ENCODE measurements around the gene SPATA31C1. TPM values are rescaled to one million over a fixed set of nuclear protein-coding genes. Genes with fewer than 3 reads are reported as not detected.

The SPATA31C1 gene
- polyA plus RNA-seq, 1 experiment: not detected

DNA sequence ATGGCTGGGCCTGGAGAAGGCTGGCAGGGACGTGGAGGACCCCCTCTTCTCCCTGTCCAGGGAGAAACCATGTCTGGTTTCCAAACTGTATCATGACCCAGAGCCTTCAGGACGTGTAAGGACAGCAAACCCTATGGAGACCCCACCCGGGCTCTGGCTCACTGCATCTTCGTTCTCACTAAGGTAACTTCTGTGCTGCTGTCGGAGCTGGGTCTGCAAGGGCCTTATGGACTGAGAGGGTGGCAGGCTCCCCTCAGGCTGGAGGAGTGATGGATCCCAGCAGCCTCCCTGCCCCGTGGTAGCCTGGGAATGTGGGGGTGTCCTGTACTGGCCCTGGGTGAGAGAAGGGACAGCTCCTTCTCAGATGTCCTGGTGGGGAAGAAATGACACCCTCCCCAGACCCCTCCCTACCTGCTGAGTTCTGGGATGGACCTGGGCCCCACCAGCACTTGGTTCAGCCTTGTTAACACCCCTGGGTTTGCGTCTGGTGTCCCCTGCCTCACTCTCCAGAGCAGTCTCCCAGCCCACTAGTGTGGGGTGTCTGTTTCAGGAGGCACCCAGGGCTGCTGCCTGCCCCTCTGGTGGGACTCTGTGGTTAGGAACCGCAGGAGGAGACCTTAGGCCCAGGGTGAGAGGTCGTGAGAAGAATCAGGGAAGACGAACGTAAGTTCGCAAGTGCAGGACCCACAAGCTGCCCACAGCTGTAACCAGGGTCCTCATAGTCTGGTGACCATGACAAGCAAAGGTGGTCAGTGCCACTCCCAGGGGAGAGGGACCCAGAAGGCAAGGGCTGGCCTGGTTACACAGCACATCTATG is 28.5 kb upstream of the SPATA31C1 start:
- no peaks in the 10 kb centered on the region; the same call in 1 of the 2 replicates for H3K9me3 ChIP-seq (ENCODE audit: control insufficient read depth, insufficient read depth, low read length)
- H3K27me3 ChIP-seq (ENCODE audit: control insufficient read depth, insufficient read depth, low read length): peaks cover 3% of the 10 kb centered on the region
- TF ChIP-seq, protein P1, sequence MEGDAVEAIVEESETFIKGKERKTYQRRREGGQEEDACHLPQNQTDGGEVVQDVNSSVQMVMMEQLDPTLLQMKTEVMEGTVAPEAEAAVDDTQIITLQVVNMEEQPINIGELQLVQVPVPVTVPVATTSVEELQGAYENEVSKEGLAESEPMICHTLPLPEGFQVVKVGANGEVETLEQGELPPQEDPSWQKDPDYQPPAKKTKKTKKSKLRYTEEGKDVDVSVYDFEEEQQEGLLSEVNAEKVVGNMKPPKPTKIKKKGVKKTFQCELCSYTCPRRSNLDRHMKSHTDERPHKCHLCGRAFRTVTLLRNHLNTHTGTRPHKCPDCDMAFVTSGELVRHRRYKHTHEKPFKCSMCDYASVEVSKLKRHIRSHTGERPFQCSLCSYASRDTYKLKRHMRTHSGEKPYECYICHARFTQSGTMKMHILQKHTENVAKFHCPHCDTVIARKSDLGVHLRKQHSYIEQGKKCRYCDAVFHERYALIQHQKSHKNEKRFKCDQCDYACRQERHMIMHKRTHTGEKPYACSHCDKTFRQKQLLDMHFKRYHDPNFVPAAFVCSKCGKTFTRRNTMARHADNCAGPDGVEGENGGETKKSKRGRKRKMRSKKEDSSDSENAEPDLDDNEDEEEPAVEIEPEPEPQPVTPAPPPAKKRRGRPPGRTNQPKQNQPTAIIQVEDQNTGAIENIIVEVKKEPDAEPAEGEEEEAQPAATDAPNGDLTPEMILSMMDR (IDR thresholded peaks at IDR 0.05; ENCODE audit: low read depth, low read length): no peak
- ChIA-PET CTCF (no interaction called here), POLR2A (no interaction called here)
- H3K4me3 ChIP-seq (ENCODE audit: low read depth, low read length): no peak overlapping the region
- DNase-seq (ENCODE audit: low read depth, low spot score): no peak
- H3K27ac ChIP-seq (ENCODE audit: low read depth, low read length): no peak overlapping the region

DNA sequence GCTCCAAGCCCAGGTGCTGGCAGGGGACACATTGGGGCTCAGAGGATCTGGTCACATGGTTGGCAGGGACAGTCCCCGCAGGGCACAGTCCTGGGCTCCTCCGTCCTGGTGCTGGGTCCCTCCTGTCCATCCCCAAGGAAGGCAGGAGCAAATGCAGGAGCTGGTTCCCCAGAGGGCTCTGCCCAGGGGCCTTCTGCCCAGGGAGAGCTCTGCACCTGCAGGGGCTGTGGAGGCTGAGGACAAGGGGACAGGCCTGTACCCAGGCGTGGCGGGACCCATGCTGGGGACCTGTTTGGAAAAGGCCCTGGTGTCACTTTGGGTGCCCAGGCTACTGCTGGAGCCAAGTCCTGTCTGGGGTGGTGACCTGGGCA is 27.9 kb upstream of the SPATA31C1 start:
- CTCF ChIA-PET: no interaction called here
- H3K27me3 ChIP-seq (ENCODE audit: control insufficient read depth, insufficient read depth, low read length): peaks cover 3% of the 10 kb centered on the region
- TF ChIP-seq, protein P1 (IDR thresholded peaks at IDR 0.05; ENCODE audit: low read depth, low read length): no peak

DNA sequence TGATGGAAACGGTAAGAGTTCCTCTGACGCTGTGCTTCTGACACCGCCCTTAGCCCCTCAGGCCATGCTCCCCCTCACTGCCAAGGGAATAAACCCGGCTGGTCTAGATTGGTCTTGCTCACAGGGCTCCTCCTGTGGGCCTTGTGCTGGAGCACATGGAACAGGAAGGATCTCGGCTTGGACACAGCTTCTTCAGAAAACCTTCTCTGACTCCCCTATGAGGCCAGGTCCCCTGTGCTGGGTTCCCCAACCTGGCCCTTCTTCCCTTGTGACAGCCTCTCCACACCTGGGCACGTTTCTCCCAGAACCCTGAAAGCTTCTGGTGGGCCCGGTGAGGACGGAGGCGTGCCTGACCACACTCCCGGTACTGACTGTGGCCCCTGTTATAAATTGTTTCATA is 26.9 kb upstream of the SPATA31C1 start:
- no peak for DNase-seq (ENCODE audit: low read depth, low spot score)
- Histone ChIP-seq H3K27me3 (ENCODE audit: control insufficient read depth, insufficient read depth, low read length) (peaks cover 3% of the 10 kb centered on the region), H3K4me3 (ENCODE audit: low read depth, low read length) (no peak overlapping the region), H3K27ac (ENCODE audit: low read depth, low read length) (no peak overlapping the region), H3K9me3 (ENCODE audit: control insufficient read depth, insufficient read depth, low read length) (no peaks in the 10 kb centered on the region; the same call in 1 of the 2 replicates)
- CTCF ChIA-PET: no interaction called here
- TF ChIP-seq, protein P1 (IDR thresholded peaks at IDR 0.05; ENCODE audit: low read depth, low read length): no peak
- POLR2A ChIA-PET: no interaction called here

More for the DNA sequence above, 27.9 kb upstream of the SPATA31C1 start:
- no peak for DNase-seq (ENCODE audit: low read depth, low spot score)
- POLR2A ChIA-PET: no interaction called here
- Histone ChIP-seq H3K9me3 (ENCODE audit: control insufficient read depth, insufficient read depth, low read length) (no peaks in the 10 kb centered on the region; the same call in 1 of the 2 replicates), H3K4me3 (ENCODE audit: low read depth, low read length) (no peak overlapping the region), H3K27ac (ENCODE audit: low read depth, low read length) (no peak overlapping the region)

DNA sequence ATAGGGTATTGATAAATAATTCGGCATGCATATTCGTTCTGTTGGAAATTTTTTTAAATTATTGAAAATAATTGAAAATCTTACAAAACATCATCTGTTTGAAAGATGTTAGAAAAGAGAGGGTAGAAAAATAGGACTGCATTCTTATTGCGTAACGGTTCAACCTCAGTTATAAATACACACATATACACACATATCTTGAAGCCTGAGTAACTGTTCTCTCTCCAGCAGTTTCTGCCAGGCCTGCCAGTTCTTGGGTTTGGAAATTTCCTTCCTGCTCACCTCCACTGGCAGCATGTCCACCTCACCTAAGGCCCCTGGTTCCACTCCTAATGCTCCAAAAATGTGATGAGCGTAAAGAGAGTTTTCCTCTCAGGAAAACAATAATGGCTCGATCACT is 26.0 kb upstream of the SPATA31C1 start:
- ChIA-PET CTCF (no interaction called here), POLR2A (no interaction called here)
- Histone ChIP-seq H3K27me3 (ENCODE audit: control insufficient read depth, insufficient read depth, low read length) (peaks cover 3% of the 10 kb centered on the region), H3K4me3 (ENCODE audit: low read depth, low read length) (no peak overlapping the region), H3K27ac (ENCODE audit: low read depth, low read length) (no peak overlapping the region), H3K9me3 (ENCODE audit: control insufficient read depth, insufficient read depth, low read length) (no peaks in the 10 kb centered on the region)
- TF ChIP-seq, protein P1 (IDR thresholded peaks at IDR 0.05; ENCODE audit: low read depth, low read length): no peak
- DNase-seq (ENCODE audit: low read depth, low spot score): peak; percentile 23

DNA sequence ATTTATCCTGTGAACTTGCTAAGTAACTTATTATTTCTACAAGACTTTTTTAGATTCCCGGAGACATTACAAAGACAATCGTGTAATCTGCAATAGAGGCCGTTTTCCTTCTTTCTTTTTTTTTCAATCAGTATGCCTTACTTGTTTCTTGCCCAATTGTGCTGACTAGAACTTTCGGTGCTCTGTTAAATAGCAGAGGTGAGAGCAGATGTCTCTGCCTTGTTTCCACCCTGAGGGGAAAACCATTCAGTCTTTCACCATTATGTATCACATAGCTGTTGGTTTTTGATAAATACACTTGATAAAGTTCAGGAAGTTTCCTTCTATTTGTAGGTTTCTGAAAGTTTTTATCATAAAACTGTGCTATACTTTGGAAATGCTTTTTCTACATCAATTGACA is 24.8 kb upstream of the SPATA31C1 start:
- CTCF ChIA-PET: no interaction called here
- no peaks in the 10 kb centered on the region for H3K9me3 ChIP-seq (ENCODE audit: control insufficient read depth, insufficient read depth, low read length)
- no peak for DNase-seq (ENCODE audit: low read depth, low spot score)
- TF ChIP-seq, protein P1 (IDR thresholded peaks at IDR 0.05; ENCODE audit: low read depth, low read length): no peak
- H3K27ac ChIP-seq (ENCODE audit: low read depth, low read length): no peak overlapping the region
- peaks cover 3% of the 10 kb centered on the region for H3K27me3 ChIP-seq (ENCODE audit: control insufficient read depth, insufficient read depth, low read length)
- no peak overlapping the region for H3K4me3 ChIP-seq (ENCODE audit: low read depth, low read length)
- POLR2A ChIA-PET: no interaction called here
